MM.1S (cell line): ENCODE results near the gene SCO2.

Experiments used
- CTCF ChIP-seq: fragments of 300-600 bp; sonication (generic); IDR thresholded peaks from 2 replicates; pipeline ENCODE4 v1.5.1; 2016; ENCODE audit warnings: antibody characterized with exemption, low read length, mixed read lengths
- EZH2 ChIP-seq: fragments of 300-600 bp; sonication (generic); optimal IDR thresholded peaks from 2 replicates; pipeline ENCODE3; 2017; ENCODE audit warnings: low read depth, mild to moderate bottlenecking, antibody characterized with exemption, low read length, mixed read lengths
- EZH2phosphoT487 ChIP-seq: fragments of 300-600 bp; sonication (generic); IDR thresholded peaks from 2 replicates; pipeline ENCODE4 v1.6.1; 2018; ENCODE audit warnings: antibody characterized with exemption, low read length

GRCh38 chr22:50529416-50529896 lies 4.1 kb upstream of the SCO2 start:
- TF ChIP-seq CTCF = no peak
- no peak for TF ChIP-seq EZH2phosphoT487
- TF ChIP-seq EZH2 = no peak
